Measurements from ENCODE around the gene CCHCR1.
A peak's percentile ranks its signal among the peaks of the same experiment; 100 is the strongest.
"Not testable (repeated sequence)": the region's sequence is repeated elsewhere in the genome, so short reads cannot be mapped to it uniquely, and the experiment has no call there.

Gene CCHCR1

DNA sequence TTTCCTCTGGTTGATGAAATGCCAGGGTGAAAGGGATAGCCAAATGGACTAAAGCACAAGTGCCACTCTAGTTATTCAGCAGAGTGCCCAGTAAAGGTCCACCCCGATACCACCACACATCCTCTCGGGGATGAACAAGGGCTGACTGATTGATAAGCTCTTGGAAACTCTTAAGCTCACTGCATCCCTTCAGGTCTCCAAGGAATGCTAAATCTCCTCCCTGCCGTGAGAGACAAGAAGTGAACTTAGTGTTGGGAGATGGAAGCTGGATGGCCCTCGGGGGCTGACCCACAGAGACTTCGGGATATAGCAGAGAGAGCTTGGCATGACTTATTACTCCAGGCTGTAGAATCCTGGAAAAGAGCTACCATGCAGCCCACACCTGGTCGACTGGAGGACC, 26.3 kb upstream of the CCHCR1 start:
- DNase-seq, result not testable (repeated sequence)

DNA sequence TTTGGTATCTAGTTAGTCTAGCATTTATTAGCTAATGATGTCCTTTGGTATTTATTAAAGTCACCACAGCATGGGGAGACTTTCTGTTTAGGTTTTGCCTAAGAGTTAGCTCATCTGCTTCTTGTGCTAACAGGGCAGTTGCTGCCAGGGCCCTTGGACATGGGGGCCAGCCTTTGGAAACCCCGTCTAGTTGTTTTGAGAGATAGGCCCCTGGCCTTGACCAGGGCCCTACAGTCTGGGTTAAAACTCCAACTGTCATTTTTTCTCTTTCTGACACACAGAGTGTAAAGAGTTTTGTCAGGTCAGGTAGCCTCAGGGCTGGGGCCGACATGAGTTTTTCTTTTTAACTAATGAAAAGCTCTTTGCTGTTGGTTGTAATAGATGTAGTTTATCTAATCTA, 25.7 kb upstream of the CCHCR1 start:
- DNase-seq, result not testable (repeated sequence)

- DNase-seq, result peak; percentile 80
These were observed 22.9 kb upstream of the CCHCR1 start for GRCh38 chr6:31180500-31180899.

GRCh38 chr6:31179896-31180295, 22.3 kb upstream of the CCHCR1 start:
- no peak for DNase-seq

DNA sequence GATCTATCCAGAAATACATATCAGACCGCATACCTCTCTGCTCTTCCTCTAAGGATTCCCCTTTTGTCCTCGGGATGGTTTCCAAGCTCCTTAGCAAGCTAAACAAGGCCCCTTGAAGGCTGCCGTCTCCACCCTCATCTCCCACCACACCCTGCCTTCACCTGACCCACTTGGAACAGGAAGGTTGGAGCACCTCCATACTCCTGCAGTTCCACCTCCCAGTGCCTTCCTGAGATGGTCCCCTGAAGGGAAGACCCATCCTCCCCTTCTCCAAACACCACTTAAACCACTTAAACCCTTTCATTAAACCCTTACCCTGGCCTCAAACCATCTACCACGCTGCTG, 21.4 kb upstream of the CCHCR1 start:
- no peak for DNase-seq

- peak; percentile 13 for DNase-seq
These were observed 20.8 kb upstream of the CCHCR1 start for GRCh38 chr6:31178143-31179041.

GRCh38 chr6:31175971-31176370, 18.4 kb upstream of the CCHCR1 start:
- DNase-seq, result peak; percentile 86

DNA sequence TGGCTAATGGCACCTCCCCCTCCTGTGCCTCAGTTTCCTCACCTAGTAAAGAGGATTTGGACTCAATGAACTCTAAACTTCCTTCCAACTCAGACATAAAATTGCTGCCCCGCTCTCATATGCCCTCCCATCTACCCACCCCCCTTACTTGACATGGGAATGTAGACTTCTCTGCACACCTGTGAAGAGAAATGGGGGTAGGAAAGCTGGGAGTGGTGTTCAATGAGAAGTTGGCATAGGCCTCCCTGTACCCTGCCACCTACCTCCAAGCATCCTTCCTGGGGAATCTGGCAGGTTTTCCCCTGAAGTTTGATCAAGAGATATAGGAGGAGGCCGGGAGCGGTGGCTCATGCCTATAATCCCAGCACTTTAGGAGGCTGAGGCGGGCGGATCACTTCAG, 16.8 kb upstream of the CCHCR1 start:
- no peak for DNase-seq

DNA sequence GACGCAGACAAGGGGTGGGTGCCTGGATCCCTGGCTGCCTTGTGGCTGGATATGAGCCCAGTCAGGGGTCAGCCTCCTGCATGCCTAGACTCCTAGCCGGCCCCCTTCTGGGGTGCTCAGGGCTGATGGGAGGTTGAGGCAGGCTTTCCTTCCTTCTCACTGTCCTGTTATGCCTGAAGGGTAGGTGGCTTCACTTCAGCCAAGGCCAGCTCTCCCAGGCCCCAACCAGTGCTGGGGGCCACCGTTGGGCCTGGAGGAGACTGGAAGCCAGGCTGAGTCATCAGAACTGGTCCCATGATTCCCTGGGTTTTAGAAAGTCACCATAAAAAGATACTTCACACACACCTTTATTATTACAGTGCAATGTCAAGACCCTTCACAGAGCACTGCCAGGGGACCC, 15.8 kb upstream of the CCHCR1 start:
- DNase-seq, result no peak

- DNase-seq, result no peak
These were observed 15.4 kb upstream of the CCHCR1 start for GRCh38 chr6:31172973-31173384.

- DNase-seq, result no peak
These were observed 14.6 kb upstream of the CCHCR1 start for GRCh38 chr6:31171931-31172905.

GRCh38 chr6:31170987-31171671, 13.5 kb upstream of the CCHCR1 start:
- DNase-seq, result no peak

GRCh38 chr6:31170600-31170881, 12.9 kb upstream of the CCHCR1 start, which contains the start of gene POU5F1:
POU5F1 (minus strand) TSS chr6:31170682; CDS start chr6:31170620, 62 bp downstream.
- DNase-seq, result no peak

- DNase-seq, result not testable (repeated sequence)
These were observed 12.4 kb upstream of the CCHCR1 start for GRCh38 chr6:31169858-31170599.

GRCh38 chr6:31169123-31169857, 11.7 kb upstream of the CCHCR1 start:
- DNase-seq, result no peak

DNA sequence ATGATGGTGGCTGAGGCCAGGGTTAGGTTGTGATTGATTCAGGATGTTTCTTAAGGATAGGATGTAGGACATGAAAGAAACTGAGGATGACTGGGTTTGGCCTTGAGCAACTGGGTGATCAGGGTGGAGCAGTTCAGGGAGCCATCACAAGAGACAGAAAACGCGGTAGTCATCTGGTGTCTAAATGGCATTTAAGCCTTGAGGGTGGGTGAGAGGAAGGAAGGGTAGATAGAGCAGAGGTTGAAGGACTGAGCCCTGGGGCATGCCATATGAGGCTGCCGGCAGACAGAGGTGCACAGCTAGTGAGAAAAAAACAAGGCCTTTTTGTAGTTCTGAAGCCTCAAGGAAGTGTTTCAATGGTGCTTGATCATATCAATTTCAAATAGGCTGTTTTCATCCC, 11.0 kb upstream of the CCHCR1 start:
- no peak for DNase-seq

GRCh38 chr6:31165986-31166385, 8.4 kb upstream of the CCHCR1 start:
- DNase-seq, result no peak

DNA sequence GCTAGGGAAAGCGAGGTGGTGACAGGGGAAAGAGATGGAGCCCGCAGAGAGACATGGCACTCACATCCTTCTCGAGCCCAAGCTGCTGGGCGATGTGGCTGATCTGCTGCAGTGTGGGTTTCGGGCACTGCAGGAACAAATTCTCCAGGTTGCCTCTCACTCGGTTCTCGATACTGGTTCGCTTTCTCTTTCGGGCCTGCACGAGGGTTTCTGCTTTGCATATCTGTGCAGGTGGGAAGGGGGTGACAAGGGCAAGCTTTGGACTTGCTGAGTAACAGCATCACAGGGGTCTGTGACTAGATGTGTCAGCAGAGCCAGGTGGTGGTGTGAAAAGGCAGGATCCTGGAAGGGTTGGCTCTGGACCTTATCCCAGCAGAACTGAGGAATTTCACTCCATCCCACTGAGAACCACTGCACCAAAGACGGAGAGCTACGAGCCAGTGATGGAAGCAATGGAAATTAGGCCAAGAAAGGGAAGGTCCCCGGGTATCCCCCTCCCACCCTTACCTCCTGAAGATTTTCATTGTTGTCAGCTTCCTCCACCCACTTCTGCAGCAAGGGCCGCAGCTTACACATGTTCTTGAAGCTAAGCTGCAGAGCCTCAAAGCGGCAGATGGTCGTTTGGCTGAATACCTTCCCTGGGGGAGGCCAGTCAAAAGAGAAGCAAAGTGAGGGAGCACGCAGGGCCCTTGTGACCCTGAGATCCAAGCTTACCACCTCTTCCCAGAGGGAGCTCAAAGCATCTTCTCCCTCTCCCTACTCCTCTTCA, 7.6 kb upstream of the CCHCR1 start:
- not testable (repeated sequence) for DNase-seq

GRCh38 chr6:31164475-31165063, 7.0 kb upstream of the CCHCR1 start:
- DNase-seq, result not testable (repeated sequence)

DNA sequence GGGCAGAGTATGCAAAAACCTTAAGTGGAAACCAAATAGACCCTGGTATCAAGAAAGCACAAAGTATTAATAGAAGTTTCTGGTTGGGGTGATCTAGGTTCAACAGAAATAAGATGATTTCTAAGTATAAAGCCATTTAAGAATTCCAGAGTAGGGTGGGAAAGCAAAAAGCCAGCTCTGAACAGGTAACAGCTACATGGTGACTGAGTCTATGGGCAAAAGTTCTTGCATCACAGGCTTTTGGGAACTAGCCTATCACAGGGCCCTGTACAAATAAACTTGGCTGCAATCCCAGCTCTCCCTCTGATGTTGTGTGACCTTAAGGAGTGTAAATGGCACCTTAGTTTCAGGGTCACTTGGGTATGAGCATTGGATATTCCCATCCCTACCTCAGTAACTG, 6.3 kb upstream of the CCHCR1 start:
- DNase-seq, result no peak

Measured in fibroblast of skin of abdomen (primary cell).